ENCODE measurements around the gene GPANK1. TPM values are rescaled to one million over a fixed set of nuclear protein-coding genes. Genes with fewer than 3 reads are reported as not detected.

Gene GPANK1
- total and polyA plus RNA-seq, 9 of the 15 experiments (the other 6 are each of a cell fraction or from before 2014, with no cell fraction given), result 32.2 to 111 (median 46.3) TPM

- Histone ChIP-seq H3K27ac (ENCODE audit: extremely low read depth, low read depth, low read length) (peak overlapping the region; percentile 80), H3K27me3 (ENCODE audit: control insufficient read depth in 2 of 2, insufficient read depth in 2 of 2, low read length in 2 of 2) (no peaks in the 10 kb centered on the region), H3K9ac (ENCODE audit: insufficient read depth in 1 of 2, low read depth in 2 of 2, low read length in 2 of 2) (peak overlapping the region; percentile 80 to 93), H3K9me3 (replicated peaks; ENCODE audit: control insufficient read depth, insufficient read depth, low read depth, low read length) (no peaks in the 10 kb centered on the region), H3K4me2 (ENCODE audit: insufficient read depth, low read length) (peak overlapping the region; percentile 98), H3K4me1 (replicated peaks in 1 of 2; ENCODE audit: control insufficient read depth in 2 of 2, insufficient read depth in 2 of 2, low read length in 2 of 2) (peaks cover 47 to 65% of the 10 kb centered on the region in 2 experiments), H3K4me3 (peak overlapping the region; percentile 52), H3K79me2 (ENCODE audit: control insufficient read depth, insufficient read depth, low read length) (peaks cover 86% of the 10 kb centered on the region), H3K9me1 (ENCODE audit: control insufficient read depth, insufficient read depth, low read length) (no peaks in the 10 kb centered on the region), H2AFZ (ENCODE audit: low read depth, low read length) (peak overlapping the region; percentile 14), H4K20me1 (replicated peaks; ENCODE audit: control insufficient read depth, insufficient read depth, low read length) (peaks cover 8% of the 10 kb centered on the region; the same call in 1 of the 2 replicates), H3K36me3 (ENCODE audit: control insufficient read depth, insufficient read depth, low read length) (peaks cover 52% of the 10 kb centered on the region)
- CTCF ChIA-PET (ENCODE audit: low intra/inter-chr PET ratio), result interaction anchor here (0.9 kb wide), 1 partner anchor 28 kb away, joined by 3 read pairs; no protein-coding TSS in a partner anchor
- no peak for FAIRE-seq
- 46% methylated on average over 12 of the region's 12 CpGs for WGBS (ENCODE audit: insufficient coverage, low coverage, missing lambda C conversion rate)
- no TSS peak for BruUV-seq (replicated peaks)
- intact Hi-C loops (cut with micrococcal nuclease) (loop anchor here (10.0 kb wide), 1 partner anchor 513 kb away; the partner anchor contains the start of genes AGPAT1 and RNF5), in situ Hi-C loops (cut with MboI) (loop anchor here (5.0 kb wide), 2 partner anchors 114 to 201 kb away; partner anchors contain the start of genes ATP6V1G2, NEU1 and NFKBIL1)
- POLR2A ChIA-PET, result interaction anchor here (0.6 to 9.8 kb wide), 41 partner anchors 8 to 1311 kb away, joined by 3 to 267 read pairs (median 5); partner anchors contain the start of genes ABHD16A, APOM, BAG6 and CLIC1
- no peak for ATAC-seq
- DNase-seq (ENCODE audit: extremely low read depth in 1 of 4, low spot score in 3 of 4), result no peak
- TF ChIP-seq MAX (CRISPR knock-in tag; IDR thresholded peaks at IDR 0.05) (peak; percentile 5; the same call in 1 of the 2 replicates), HDGF (IDR thresholded peaks at IDR 0.05) (peak; percentile 22; the same call in 1 of the 2 replicates), ZNF253 (CRISPR knock-in tag; conservative IDR thresholded peaks at IDR 0.05) (peak; percentile 64; the same call in 1 of the 2 replicates), ZNF232 (CRISPR knock-in tag; IDR thresholded peaks at IDR 0.05) (0 out of 2 replicates have a peak, but pooled peaks have one; percentile 46), ZNF778 (CRISPR knock-in tag; IDR thresholded peaks at IDR 0.05) (no peak), FOXK2 (conservative IDR thresholded peaks at IDR 0.05 in 1 of 2, IDR thresholded peaks at IDR 0.05 in 1 of 2; ENCODE audit: low read depth in 2 of 2) (no peak), CBX3 (IDR thresholded peaks at IDR 0.05; ENCODE audit: borderline replicate concordance in 1 of 2, low read length in 2 of 2) (0 out of 3 replicates have a peak, but pooled peaks of 1 of the 2 experiments have one; percentile 37), MYNN (IDR thresholded peaks at IDR 0.05) (no peak), MYNN (CRISPR knock-in tag; IDR thresholded peaks at IDR 0.05) (no peak), TSC22D4 (tag; IDR thresholded peaks at IDR 0.05) (0 out of 2 replicates have a peak, but pooled peaks have one; percentile 49), OTX1 (CRISPR knock-in tag; IDR thresholded peaks at IDR 0.05) (no peak), MEF2D (tag; conservative IDR thresholded peaks at IDR 0.05; ENCODE audit: low read depth) (no peak), FOXP4 (CRISPR knock-in tag; IDR thresholded peaks at IDR 0.05; ENCODE audit: borderline replicate concordance) (peak; percentile 59; the same call in 1 of the 2 replicates), ARNT (IDR thresholded peaks at IDR 0.05) (0 out of 4 replicates have a peak, but pooled peaks of 1 of the 2 experiments have one; percentile 6), NFATC3 (IDR thresholded peaks at IDR 0.05) (no peak)
- TF ChIP-seq, protein P1, sequence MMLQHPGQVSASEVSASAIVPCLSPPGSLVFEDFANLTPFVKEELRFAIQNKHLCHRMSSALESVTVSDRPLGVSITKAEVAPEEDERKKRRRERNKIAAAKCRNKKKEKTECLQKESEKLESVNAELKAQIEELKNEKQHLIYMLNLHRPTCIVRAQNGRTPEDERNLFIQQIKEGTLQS (IDR thresholded peaks at IDR 0.05), result no peak
- TF ChIP-seq, protein P1 (CRISPR knock-in tag; conservative IDR thresholded peaks at IDR 0.05), result peak; percentile 63; the same call in 1 of the 2 replicates
These were observed 3.3 kb downstream of the GPANK1 start for GRCh38 chr6:31661262-31662123.
